GM12892 (cell line): ENCODE results near the gene ADAM23.

Experiments
- DNase-seq: peaks from one replicate; pipeline ENCODE4 v3.0.0; 2011; ENCODE audit not compliant: insufficient read length
- FAIRE-seq: peaks from 2 replicates; lab custom pipeline; 2011; peaks lifted over from hg19 to GRCh38; lab: Jason Lieb, UNC
- POLR2A ChIP-seq: IDR thresholded peaks from 2 replicates; pipeline ENCODE4 v1.6.1; 2011; ENCODE audit warnings: low read depth, low read length, control low read depth
- POLR2AphosphoS5 ChIP-seq: IDR thresholded peaks from 2 replicates; pipeline ENCODE4 v1.6.1; 2011; ENCODE audit warnings: low read depth, low read length, control low read depth
- TAF1 ChIP-seq: IDR thresholded peaks from 2 replicates; pipeline ENCODE4 v1.6.1; 2011; ENCODE audit warnings: low read depth, mild to moderate bottlenecking, control low read depth, low read length, borderline replicate concordance

Gene ADAM23

GRCh38 chr2:206647985-206648384 lies 204.7 kb downstream of the ADAM23 start:
- TF ChIP-seq TAF1 (no peak), POLR2A (no peak), POLR2AphosphoS5 (no peak)
- no peak for DNase-seq
- no peak for FAIRE-seq

- TF ChIP-seq POLR2A (no peak), POLR2AphosphoS5 (no peak), TAF1 (no peak)
- DNase-seq (no peak), FAIRE-seq (no peak)
These were observed 213.8 kb downstream of the ADAM23 start for GRCh38 chr2:206657087-206657486.

- no peak for FAIRE-seq
- TF ChIP-seq POLR2AphosphoS5 (no peak), POLR2A (no peak), TAF1 (no peak)
- no peak for DNase-seq
These were observed 221.9 kb downstream of the ADAM23 start for GRCh38 chr2:206665251-206665650.
